GM23338 (cell line): ENCODE data around the gene CKAP2. TPM values are rescaled to one million over a fixed set of nuclear protein-coding genes. Genes with fewer than 3 reads are reported as not detected.

Source experiments
- ATAC-seq: fragments of 200-7000 bp; cut with Tn5 transposase; 3 replicates; pipeline ENCODE4 v1.9.1; 2020
- DNase-seq: peaks from one replicate; pipeline ENCODE4 v3.0.0-alpha.2; 2015; ENCODE audit warnings: low spot score
- H2AFZ ChIP-seq: fragments of 200-600 bp; sonication (generic); 2 replicates; pipeline ENCODE4 v1.8.0; 2016; ENCODE audit warnings: antibody characterized with exemption, mild to moderate bottlenecking, moderate library complexity
- H3F3A ChIP-seq: fragments of 200-600 bp; sonication (generic); replicated peaks from 2 replicates; pipeline ENCODE4 v1.8.0; 2017; ENCODE audit warnings: antibody characterized with exemption, mixed run types, low read depth
- H3K27ac ChIP-seq: fragments of 200-600 bp; sonication (generic); 2 replicates; pipeline ENCODE4 v1.6.1; 2016; ENCODE audit warnings: low read depth
- H3K27me3 ChIP-seq: fragments of 200-600 bp; sonication (generic); 2 replicates; pipeline ENCODE4 v1.8.0; 2016; ENCODE audit warnings: mild to moderate bottlenecking, mixed run types, moderate library complexity; ENCODE audit not compliant: insufficient read depth
- H3K36me3 ChIP-seq: fragments of 200-600 bp; sonication (generic); 2 replicates; pipeline ENCODE4 v1.8.0; 2016; ENCODE audit warnings: mild to moderate bottlenecking; ENCODE audit not compliant: insufficient read depth
- H3K4me1 ChIP-seq: fragments of 200-600 bp; sonication (generic); 2 replicates; pipeline ENCODE4 v1.8.0; 2016; ENCODE audit warnings: mild to moderate bottlenecking, moderate library complexity; ENCODE audit not compliant: insufficient read depth
- H3K4me2 ChIP-seq: fragments of 200-600 bp; sonication (generic); 2 replicates; pipeline ENCODE4 v1.7.1; 2017; ENCODE audit warnings: mixed run types
- H3K4me3 ChIP-seq: fragments of 200-600 bp; sonication (generic); 2 replicates; pipeline ENCODE4 v1.6.1; 2016; ENCODE audit warnings: mixed run types
- H3K79me2 ChIP-seq: fragments of 200-600 bp; sonication (generic); replicated peaks from 2 replicates; pipeline ENCODE4 v1.8.0; 2017; ENCODE audit warnings: mild to moderate bottlenecking; ENCODE audit not compliant: insufficient read depth
- H3K9me2 ChIP-seq: fragments of 200-600 bp; sonication (generic); 2 replicates; pipeline ENCODE4 v1.8.0; 2017; ENCODE audit not compliant: insufficient read depth
- H4K20me1 ChIP-seq: fragments of 200-600 bp; sonication (generic); replicated peaks from 2 replicates; pipeline ENCODE4 v1.8.0; 2017; ENCODE audit warnings: mild to moderate bottlenecking; ENCODE audit not compliant: insufficient read depth
- H3K27ac Mint-ChIP-seq: 2 replicates; pipeline ENCODE4 v1.8.0; 2020; ENCODE audit warnings: inconsistent platforms, mild to moderate bottlenecking, moderate library complexity, mixed read lengths
- H3K27me3 Mint-ChIP-seq: 3 replicates; pipeline ENCODE4 v1.8.0; 2022; ENCODE audit warnings: low read depth, mild to moderate bottlenecking, moderate library complexity, mixed read lengths, inconsistent platforms; ENCODE audit not compliant: insufficient read depth, poor library complexity
- H3K36me3 Mint-ChIP-seq: 3 replicates; pipeline ENCODE4 v1.8.0; 2021; ENCODE audit warnings: low read depth, mild to moderate bottlenecking, inconsistent platforms, moderate library complexity, mixed read lengths
- H3K4me1 Mint-ChIP-seq: 3 replicates; pipeline ENCODE4 v1.8.0; 2020; ENCODE audit warnings: mild to moderate bottlenecking, inconsistent platforms, mixed read lengths
- H3K4me3 Mint-ChIP-seq: 3 replicates; pipeline ENCODE4 v1.8.0; 2021; ENCODE audit warnings: moderate library complexity, mild to moderate bottlenecking, inconsistent platforms, mixed read lengths
- H3K9me3 Mint-ChIP-seq: 3 replicates; pipeline ENCODE4 v1.8.0; 2020; ENCODE audit warnings: moderate library complexity, mild to moderate bottlenecking, inconsistent platforms, mixed read lengths
- CREB1 ChIP-seq: fragments of 250-450 bp; sonication (Bioruptor Pico); IDR thresholded peaks from 2 replicates; pipeline ENCODE4 v1.5.0; 2020; ENCODE audit warnings: low read depth, mild to moderate bottlenecking, moderate library complexity
- EZH2 ChIP-seq: fragments of 200-600 bp; sonication (generic); IDR thresholded peaks from one replicate; pipeline ENCODE4 v1.8.0; 2017; ENCODE audit warnings: antibody characterized with exemption, mild to moderate bottlenecking, low read depth; ENCODE audit not compliant: unreplicated experiment
- EZH2phosphoT487 ChIP-seq: fragments of 200-600 bp; sonication (generic); IDR thresholded peaks from one replicate; pipeline ENCODE4 v1.8.1; 2018; ENCODE audit warnings: antibody characterized with exemption; ENCODE audit not compliant: unreplicated experiment
- JUNB ChIP-seq: IDR thresholded peaks from one replicate; pipeline ENCODE4 v1.6.1; 2016; ENCODE audit warnings: antibody characterized with exemption; ENCODE audit not compliant: unreplicated experiment
- NANOG ChIP-seq: IDR thresholded peaks from 2 replicates; pipeline ENCODE4 v1.6.1; 2016; ENCODE audit warnings: antibody characterized with exemption, borderline replicate concordance
- POLR2AphosphoS5 ChIP-seq: IDR thresholded peaks from 2 replicates; pipeline ENCODE4 v1.6.1; 2016; ENCODE audit warnings: antibody characterized with exemption, low read depth
- STAT1 ChIP-seq: IDR thresholded peaks from one replicate; pipeline ENCODE4 v1.6.1; 2016; ENCODE audit warnings: antibody characterized with exemption; ENCODE audit not compliant: unreplicated experiment
- polyA plus RNA-seq: library from polyadenylated mRNA; unstranded; fragments of >200 nt; fragmentation: Nextera tagmentation; extraction: Ambion mirVana; gene quantifications from 2 replicates; pipeline ENCODE4 v1.2.1, GENCODE V29; 2016
- total RNA-seq: library from RNA; depleted of rRNA; stranded (reverse); fragments of >200 nt; shearing (Covaris generic); gene quantifications from 2 replicates; pipeline ENCODE4 v1.2.3, GENCODE V29; 2014
- TF ChIP-seq, protein P1 (sequence below): IDR thresholded peaks from one replicate; pipeline ENCODE4 v1.6.1; 2018; ENCODE audit warnings: antibody characterized with exemption; ENCODE audit not compliant: unreplicated experiment
- TF ChIP-seq, protein P2 (sequence below): fragments of 250-450 bp; sonication (Bioruptor Pico); IDR thresholded peaks from 2 replicates; pipeline ENCODE4 v1.5.0; 2020; ENCODE audit warnings: mild to moderate bottlenecking, moderate library complexity
- TF ChIP-seq, protein P3 (sequence below), 2 experiments: fragments of 200-600 bp in 1 of 2; sonication (generic) in 1 of 2; conservative IDR thresholded peaks; 2 replicates each; pipeline versions ENCODE4 v1.5.1 to v1.6.1; 2016 to 2017; ENCODE audit warnings: antibody characterized with exemption in 2 of 2, low read depth in 2 of 2, mild to moderate bottlenecking in 2 of 2, moderate library complexity in 1 of 2
- TF ChIP-seq, protein P4 (sequence below): IDR thresholded peaks from 2 replicates; pipeline ENCODE4 v1.6.1; 2016; ENCODE audit warnings: antibody characterized with exemption

CKAP2 gene
- total and polyA plus RNA-seq, 2 experiments from 2014 or later, result 48.8 to 103 TPM

DNA sequence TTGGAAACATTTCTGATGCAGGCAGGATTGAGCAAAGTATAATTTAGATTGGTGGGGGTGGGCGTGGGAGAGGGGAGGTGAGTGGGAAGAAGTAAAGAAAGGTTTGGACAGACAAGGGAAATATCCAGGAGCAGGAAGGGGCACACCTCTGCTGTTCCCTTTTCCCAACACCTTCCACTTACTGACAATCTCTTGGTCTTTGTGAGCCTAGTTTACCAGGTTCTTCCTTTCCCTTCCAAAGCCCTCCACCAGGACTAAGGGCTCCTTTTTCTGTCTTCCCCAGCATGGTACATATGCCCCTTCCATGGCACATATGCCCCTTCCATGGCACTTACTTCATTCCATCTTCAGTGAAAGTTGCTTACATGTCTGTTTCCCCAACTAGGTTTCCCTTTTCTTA, 43.1 kb upstream of the CKAP2 start:
- H3K4me1 ChIP-seq, result no peaks in the 10 kb centered on the region
- H4K20me1 ChIP-seq, result no peaks in the 10 kb centered on the region
- Mint-ChIP-seq H3K36me3 (peaks cover 11% of the 10 kb centered on the region; the same call in 2 of the 3 replicates), H3K4me3 (no peak overlapping the region), H3K27me3 (peaks cover 5% of the 10 kb centered on the region), H3K4me1 (no peaks in the 10 kb centered on the region), H3K27ac (no peak overlapping the region), H3K9me3 (peaks cover 6% of the 10 kb centered on the region; the same call in 2 of the 3 replicates)
- no peak overlapping the region for H3K27ac ChIP-seq
- DNase-seq (no peak), ATAC-seq (no peak)
- no peaks in the 10 kb centered on the region for H3K79me2 ChIP-seq
- H3K4me2 ChIP-seq, result no peak overlapping the region
- H2AFZ ChIP-seq, result no peak overlapping the region
- no peaks in the 10 kb centered on the region for H3F3A ChIP-seq
- H3K27me3 ChIP-seq, result no peaks in the 10 kb centered on the region
- no peaks in the 10 kb centered on the region; the same call in 1 of the 2 replicates for H3K36me3 ChIP-seq
- H3K4me3 ChIP-seq, result no peak overlapping the region
- no peaks in the 10 kb centered on the region for H3K9me2 ChIP-seq
- no peak for TF ChIP-seq POLR2AphosphoS5
- TF ChIP-seq, protein P1, sequence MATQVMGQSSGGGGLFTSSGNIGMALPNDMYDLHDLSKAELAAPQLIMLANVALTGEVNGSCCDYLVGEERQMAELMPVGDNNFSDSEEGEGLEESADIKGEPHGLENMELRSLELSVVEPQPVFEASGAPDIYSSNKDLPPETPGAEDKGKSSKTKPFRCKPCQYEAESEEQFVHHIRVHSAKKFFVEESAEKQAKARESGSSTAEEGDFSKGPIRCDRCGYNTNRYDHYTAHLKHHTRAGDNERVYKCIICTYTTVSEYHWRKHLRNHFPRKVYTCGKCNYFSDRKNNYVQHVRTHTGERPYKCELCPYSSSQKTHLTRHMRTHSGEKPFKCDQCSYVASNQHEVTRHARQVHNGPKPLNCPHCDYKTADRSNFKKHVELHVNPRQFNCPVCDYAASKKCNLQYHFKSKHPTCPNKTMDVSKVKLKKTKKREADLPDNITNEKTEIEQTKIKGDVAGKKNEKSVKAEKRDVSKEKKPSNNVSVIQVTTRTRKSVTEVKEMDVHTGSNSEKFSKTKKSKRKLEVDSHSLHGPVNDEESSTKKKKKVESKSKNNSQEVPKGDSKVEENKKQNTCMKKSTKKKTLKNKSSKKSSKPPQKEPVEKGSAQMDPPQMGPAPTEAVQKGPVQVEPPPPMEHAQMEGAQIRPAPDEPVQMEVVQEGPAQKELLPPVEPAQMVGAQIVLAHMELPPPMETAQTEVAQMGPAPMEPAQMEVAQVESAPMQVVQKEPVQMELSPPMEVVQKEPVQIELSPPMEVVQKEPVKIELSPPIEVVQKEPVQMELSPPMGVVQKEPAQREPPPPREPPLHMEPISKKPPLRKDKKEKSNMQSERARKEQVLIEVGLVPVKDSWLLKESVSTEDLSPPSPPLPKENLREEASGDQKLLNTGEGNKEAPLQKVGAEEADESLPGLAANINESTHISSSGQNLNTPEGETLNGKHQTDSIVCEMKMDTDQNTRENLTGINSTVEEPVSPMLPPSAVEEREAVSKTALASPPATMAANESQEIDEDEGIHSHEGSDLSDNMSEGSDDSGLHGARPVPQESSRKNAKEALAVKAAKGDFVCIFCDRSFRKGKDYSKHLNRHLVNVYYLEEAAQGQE, result no peak
- TF ChIP-seq CREB1 (CRISPR knock-in tag), result no peak
- TF ChIP-seq, protein P2, sequence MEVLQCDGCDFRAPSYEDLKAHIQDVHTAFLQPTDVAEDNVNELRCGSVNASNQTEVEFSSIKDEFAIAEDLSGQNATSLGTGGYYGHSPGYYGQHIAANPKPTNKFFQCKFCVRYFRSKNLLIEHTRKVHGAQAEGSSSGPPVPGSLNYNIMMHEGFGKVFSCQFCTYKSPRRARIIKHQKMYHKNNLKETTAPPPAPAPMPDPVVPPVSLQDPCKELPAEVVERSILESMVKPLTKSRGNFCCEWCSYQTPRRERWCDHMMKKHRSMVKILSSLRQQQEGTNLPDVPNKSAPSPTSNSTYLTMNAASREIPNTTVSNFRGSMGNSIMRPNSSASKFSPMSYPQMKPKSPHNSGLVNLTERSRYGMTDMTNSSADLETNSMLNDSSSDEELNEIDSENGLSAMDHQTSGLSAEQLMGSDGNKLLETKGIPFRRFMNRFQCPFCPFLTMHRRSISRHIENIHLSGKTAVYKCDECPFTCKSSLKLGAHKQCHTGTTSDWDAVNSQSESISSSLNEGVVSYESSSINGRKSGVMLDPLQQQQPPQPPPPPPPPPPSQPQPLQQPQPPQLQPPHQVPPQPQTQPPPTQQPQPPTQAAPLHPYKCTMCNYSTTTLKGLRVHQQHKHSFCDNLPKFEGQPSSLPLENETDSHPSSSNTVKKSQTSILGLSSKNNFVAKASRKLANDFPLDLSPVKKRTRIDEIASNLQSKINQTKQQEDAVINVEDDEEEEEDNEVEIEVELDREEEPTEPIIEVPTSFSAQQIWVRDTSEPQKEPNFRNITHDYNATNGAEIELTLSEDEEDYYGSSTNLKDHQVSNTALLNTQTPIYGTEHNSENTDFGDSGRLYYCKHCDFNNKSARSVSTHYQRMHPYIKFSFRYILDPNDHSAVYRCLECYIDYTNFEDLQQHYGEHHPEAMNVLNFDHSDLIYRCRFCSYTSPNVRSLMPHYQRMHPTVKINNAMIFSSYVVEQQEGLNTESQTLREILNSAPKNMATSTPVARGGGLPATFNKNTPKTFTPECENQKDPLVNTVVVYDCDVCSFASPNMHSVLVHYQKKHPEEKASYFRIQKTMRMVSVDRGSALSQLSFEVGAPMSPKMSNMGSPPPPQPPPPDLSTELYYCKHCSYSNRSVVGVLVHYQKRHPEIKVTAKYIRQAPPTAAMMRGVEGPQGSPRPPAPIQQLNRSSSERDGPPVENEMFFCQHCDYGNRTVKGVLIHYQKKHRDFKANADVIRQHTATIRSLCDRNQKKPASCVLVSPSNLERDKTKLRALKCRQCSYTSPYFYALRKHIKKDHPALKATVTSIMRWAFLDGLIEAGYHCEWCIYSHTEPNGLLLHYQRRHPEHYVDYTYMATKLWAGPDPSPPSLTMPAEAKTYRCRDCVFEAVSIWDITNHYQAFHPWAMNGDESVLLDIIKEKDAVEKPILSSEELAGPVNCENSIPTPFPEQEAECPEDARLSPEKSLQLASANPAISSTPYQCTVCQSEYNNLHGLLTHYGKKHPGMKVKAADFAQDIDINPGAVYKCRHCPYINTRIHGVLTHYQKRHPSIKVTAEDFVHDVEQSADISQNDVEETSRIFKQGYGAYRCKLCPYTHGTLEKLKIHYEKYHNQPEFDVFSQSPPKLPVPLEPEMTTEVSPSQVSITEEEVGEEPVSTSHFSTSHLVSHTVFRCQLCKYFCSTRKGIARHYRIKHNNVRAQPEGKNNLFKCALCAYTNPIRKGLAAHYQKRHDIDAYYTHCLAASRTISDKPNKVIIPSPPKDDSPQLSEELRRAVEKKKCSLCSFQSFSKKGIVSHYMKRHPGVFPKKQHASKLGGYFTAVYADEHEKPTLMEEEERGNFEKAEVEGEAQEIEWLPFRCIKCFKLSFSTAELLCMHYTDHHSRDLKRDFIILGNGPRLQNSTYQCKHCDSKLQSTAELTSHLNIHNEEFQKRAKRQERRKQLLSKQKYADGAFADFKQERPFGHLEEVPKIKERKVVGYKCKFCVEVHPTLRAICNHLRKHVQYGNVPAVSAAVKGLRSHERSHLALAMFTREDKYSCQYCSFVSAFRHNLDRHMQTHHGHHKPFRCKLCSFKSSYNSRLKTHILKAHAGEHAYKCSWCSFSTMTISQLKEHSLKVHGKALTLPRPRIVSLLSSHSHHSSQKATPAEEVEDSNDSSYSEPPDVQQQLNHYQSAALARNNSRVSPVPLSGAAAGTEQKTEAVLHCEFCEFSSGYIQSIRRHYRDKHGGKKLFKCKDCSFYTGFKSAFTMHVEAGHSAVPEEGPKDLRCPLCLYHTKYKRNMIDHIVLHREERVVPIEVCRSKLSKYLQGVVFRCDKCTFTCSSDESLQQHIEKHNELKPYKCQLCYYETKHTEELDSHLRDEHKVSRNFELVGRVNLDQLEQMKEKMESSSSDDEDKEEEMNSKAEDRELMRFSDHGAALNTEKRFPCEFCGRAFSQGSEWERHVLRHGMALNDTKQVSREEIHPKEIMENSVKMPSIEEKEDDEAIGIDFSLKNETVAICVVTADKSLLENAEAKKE (CRISPR knock-in tag), result no peak
- TF ChIP-seq, protein P3, sequence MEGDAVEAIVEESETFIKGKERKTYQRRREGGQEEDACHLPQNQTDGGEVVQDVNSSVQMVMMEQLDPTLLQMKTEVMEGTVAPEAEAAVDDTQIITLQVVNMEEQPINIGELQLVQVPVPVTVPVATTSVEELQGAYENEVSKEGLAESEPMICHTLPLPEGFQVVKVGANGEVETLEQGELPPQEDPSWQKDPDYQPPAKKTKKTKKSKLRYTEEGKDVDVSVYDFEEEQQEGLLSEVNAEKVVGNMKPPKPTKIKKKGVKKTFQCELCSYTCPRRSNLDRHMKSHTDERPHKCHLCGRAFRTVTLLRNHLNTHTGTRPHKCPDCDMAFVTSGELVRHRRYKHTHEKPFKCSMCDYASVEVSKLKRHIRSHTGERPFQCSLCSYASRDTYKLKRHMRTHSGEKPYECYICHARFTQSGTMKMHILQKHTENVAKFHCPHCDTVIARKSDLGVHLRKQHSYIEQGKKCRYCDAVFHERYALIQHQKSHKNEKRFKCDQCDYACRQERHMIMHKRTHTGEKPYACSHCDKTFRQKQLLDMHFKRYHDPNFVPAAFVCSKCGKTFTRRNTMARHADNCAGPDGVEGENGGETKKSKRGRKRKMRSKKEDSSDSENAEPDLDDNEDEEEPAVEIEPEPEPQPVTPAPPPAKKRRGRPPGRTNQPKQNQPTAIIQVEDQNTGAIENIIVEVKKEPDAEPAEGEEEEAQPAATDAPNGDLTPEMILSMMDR (conservative IDR thresholded peaks at IDR 0.05; ENCODE audit: low read depth in 2 of 2), result no peak
- TF ChIP-seq EZH2, result no peak
- TF ChIP-seq, protein P4, sequence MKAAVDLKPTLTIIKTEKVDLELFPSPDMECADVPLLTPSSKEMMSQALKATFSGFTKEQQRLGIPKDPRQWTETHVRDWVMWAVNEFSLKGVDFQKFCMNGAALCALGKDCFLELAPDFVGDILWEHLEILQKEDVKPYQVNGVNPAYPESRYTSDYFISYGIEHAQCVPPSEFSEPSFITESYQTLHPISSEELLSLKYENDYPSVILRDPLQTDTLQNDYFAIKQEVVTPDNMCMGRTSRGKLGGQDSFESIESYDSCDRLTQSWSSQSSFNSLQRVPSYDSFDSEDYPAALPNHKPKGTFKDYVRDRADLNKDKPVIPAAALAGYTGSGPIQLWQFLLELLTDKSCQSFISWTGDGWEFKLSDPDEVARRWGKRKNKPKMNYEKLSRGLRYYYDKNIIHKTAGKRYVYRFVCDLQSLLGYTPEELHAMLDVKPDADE, result no peak
- no peak for TF ChIP-seq JUNB
- no peak for TF ChIP-seq STAT1
- no peak for TF ChIP-seq EZH2phosphoT487
- TF ChIP-seq NANOG, result no peak
